HCT116 (cell line): Measurements from ENCODE around the gene XKR7. TPM values are rescaled to one million over a fixed set of nuclear protein-coding genes. Genes with fewer than 3 reads are reported as not detected.

Experiments used
- ATAC-seq: fragments of 200-7000 bp; cut with Tn5 transposase; 2 replicates; pipeline ENCODE4 v1.9.1; 2020; ENCODE audit warnings: mild to moderate bottlenecking, moderate library complexity
- BruUV-seq: library from RNA; stranded (reverse); fragments of 400-500 nt; replicated peaks from 2 replicates; lab custom pipeline; 2021; lab: Mats Ljungman, UMichigan
- CTCF ChIA-PET: fragments of 300-600 bp; sonication (Branson Sonifier 250); formaldehyde crosslinking; loops from one replicate; lab custom pipeline; 2021; ENCODE audit warnings: antibody characterized with exemption; lab: Charles Lee
- POLR2A ChIA-PET: fragments of 300-600, 350-600 bp; sonication (Branson Sonifier 250); formaldehyde crosslinking; loops from one replicate; lab custom pipeline; 2021; ENCODE audit warnings: antibody characterized with exemption; lab: Charles Lee
- RAD21 ChIA-PET, 2 experiments: fragments of 300-600 bp; sonication (Branson Sonifier 250); formaldehyde crosslinking; loops; one replicate each; lab custom pipeline; 2023; ENCODE audit warnings: low total read pairs in 2 of 2; ENCODE audit not compliant: uncharacterized antibody in 2 of 2, unreplicated experiment in 2 of 2, low non-redundant PET in 1 of 2; lab: Charles Lee
- DNase-seq: peaks from one replicate; pipeline ENCODE4 v3.0.0-alpha.2; 2010; ENCODE audit warnings: low read depth, low spot score
- H2AFZ ChIP-seq: fragments of 200-600 bp; shearing (Covaris generic), sonication (generic); 2 replicates; pipeline ENCODE4 v1.6.1; 2017; ENCODE audit warnings: low read depth, mixed run types, mixed read lengths, antibody characterized with exemption, low read length; ENCODE audit not compliant: poor library complexity, severe bottlenecking
- H3K27ac ChIP-seq: 2 replicates; pipeline ENCODE4 v1.5.1; 2012; ENCODE audit warnings: low read depth, low read length
- H3K27me3 ChIP-seq: fragments of 200-600 bp; sonication (generic); 2 replicates; pipeline ENCODE4 v1.6.1; 2016; ENCODE audit warnings: mixed run types, low read length, mixed read lengths; ENCODE audit not compliant: insufficient read depth
- H3K36me3 ChIP-seq, 2 experiments: fragments of 200-500 bp in 1 of 2; fragments of 200-600 bp in 1 of 2; sonication (Bioruptor generic) in 1 of 2; sonication (generic) in 1 of 2; 2 replicates each; pipeline versions ENCODE4 v1.5.1 to v1.6.1; 2014 to 2016; ENCODE audit warnings: low read length in 2 of 2, inconsistent platforms in 1 of 2, mixed read lengths in 1 of 2, mixed run types in 1 of 2; ENCODE audit not compliant: insufficient read depth in 2 of 2, control insufficient read depth in 1 of 2
- H3K4me1 ChIP-seq, 2 experiments: fragments of 200-600 bp in 1 of 2; sonication (generic) in 1 of 2; 2 replicates each; pipeline versions ENCODE4 v1.5.1 to v1.6.1; 2012 to 2017; ENCODE audit warnings: low read length in 2 of 2, inconsistent platforms in 1 of 2, mild to moderate bottlenecking in 1 of 2, mixed read lengths in 1 of 2, mixed run types in 1 of 2, moderate library complexity in 1 of 2; ENCODE audit not compliant: insufficient read depth in 2 of 2, control insufficient read depth in 1 of 2
- H3K4me2 ChIP-seq: fragments of 200-600 bp; sonication (generic); 2 replicates; pipeline ENCODE4 v1.6.1; 2017; ENCODE audit warnings: mixed run types, low read length, mixed read lengths
- H3K4me3 ChIP-seq, 2 experiments: fragments of 200-600 bp in 1 of 2; sonication (generic) in 1 of 2; replicated peaks in 1 of 2; 2 replicates each; pipeline ENCODE4 v1.5.1; 2011 to 2016; ENCODE audit warnings: low read length in 2 of 2, control low read depth in 1 of 2, low read depth in 1 of 2, mild to moderate bottlenecking in 1 of 2, mixed read lengths in 1 of 2, mixed run types in 1 of 2
- H3K79me2 ChIP-seq: fragments of 200-600 bp; sonication (generic); 2 replicates; pipeline ENCODE4 v1.6.1; 2017; ENCODE audit warnings: mild to moderate bottlenecking, mixed run types, low read length, moderate library complexity, mixed read lengths; ENCODE audit not compliant: insufficient read depth
- H3K9ac ChIP-seq: fragments of 200-600 bp; sonication (generic); 2 replicates; pipeline ENCODE4 v1.6.1; 2016; ENCODE audit warnings: low read length, mixed read lengths
- H3K9me2 ChIP-seq: fragments of 200-600 bp; sonication (generic), shearing (Covaris generic); 2 replicates; pipeline ENCODE4 v1.6.1; 2017; ENCODE audit warnings: mixed run types, mild to moderate bottlenecking, moderate library complexity; ENCODE audit not compliant: insufficient read depth
- H3K9me3 ChIP-seq, 2 experiments: fragments of 200-500 bp in 1 of 2; fragments of 200-600 bp in 1 of 2; sonication (Bioruptor generic) in 1 of 2; sonication (generic) in 1 of 2; 2 replicates each; pipeline ENCODE4 v1.6.1; 2014 to 2017; ENCODE audit warnings: low read length in 2 of 2, mixed read lengths in 2 of 2, inconsistent platforms in 1 of 2, low read depth in 1 of 2, mild to moderate bottlenecking in 1 of 2, mixed run types in 1 of 2, moderate library complexity in 1 of 2; ENCODE audit not compliant: control insufficient read depth in 1 of 2, insufficient read depth in 1 of 2
- H4K20me1 ChIP-seq: fragments of 200-600 bp; sonication (generic), shearing (Covaris generic); 2 replicates; pipeline ENCODE4 v1.6.1; 2017; ENCODE audit warnings: mixed run types, mild to moderate bottlenecking, moderate library complexity; ENCODE audit not compliant: insufficient read depth
- CBX3 ChIP-seq: IDR thresholded peaks from 2 replicates; pipeline ENCODE4 v1.6.1; 2012; ENCODE audit warnings: low read depth
- EGR1 ChIP-seq: IDR thresholded peaks from 2 replicates; pipeline ENCODE4 v1.6.1; 2012; ENCODE audit warnings: low read depth
- ELF1 ChIP-seq: IDR thresholded peaks from 2 replicates; pipeline ENCODE4 v1.6.1; 2012; ENCODE audit warnings: low read depth, borderline replicate concordance
- EZH2 ChIP-seq: fragments of 200-600 bp; sonication (generic); IDR thresholded peaks from 2 replicates; pipeline ENCODE4 v1.6.1; 2017; ENCODE audit warnings: antibody characterized with exemption, mixed run types
- EZH2phosphoT487 ChIP-seq: fragments of 200-600 bp; IDR thresholded peaks from 2 replicates; pipeline ENCODE4 v1.6.1; 2018; ENCODE audit warnings: antibody characterized with exemption, borderline replicate concordance
- FOSL1 ChIP-seq: IDR thresholded peaks from 2 replicates; pipeline ENCODE4 v1.6.1; 2012; ENCODE audit warnings: low read depth
- POLR2A ChIP-seq: IDR thresholded peaks from 2 replicates; pipeline ENCODE4 v1.7.0; 2011; ENCODE audit warnings: borderline replicate concordance; ENCODE audit not compliant: insufficient read depth, insufficient read length; ENCODE audit errors: extremely low read depth
- POLR2AphosphoS5 ChIP-seq: IDR thresholded peaks from 2 replicates; pipeline ENCODE4 v1.6.1; 2011; ENCODE audit warnings: mild to moderate bottlenecking, low read depth, low read length, moderate library complexity
- SIN3A ChIP-seq: IDR thresholded peaks from 2 replicates; pipeline ENCODE4 v1.6.1; 2012; ENCODE audit warnings: low read depth
- SP1 ChIP-seq: IDR thresholded peaks from 2 replicates; pipeline ENCODE4 v1.6.1; 2012; ENCODE audit warnings: low read depth
- YY1 ChIP-seq: IDR thresholded peaks from 2 replicates; pipeline ENCODE4 v1.6.1; 2011; ENCODE audit warnings: low read length, low read depth, moderate library complexity, mild to moderate bottlenecking; ENCODE audit not compliant: insufficient replicate concordance; ENCODE audit errors: extremely low read depth
- ZFX ChIP-seq: fragments of 450-650 bp; IDR thresholded peaks from 2 replicates; pipeline ENCODE4 v1.6.1; 2017
- ZNF274 ChIP-seq: fragments of 200-500 bp; sonication (Bioruptor generic); IDR thresholded peaks from 2 replicates; pipeline ENCODE4 v1.6.1; 2014; ENCODE audit warnings: mild to moderate bottlenecking, low read depth, low read length, inconsistent platforms
- intact Hi-C: fragments of 100-400 bp; cut with micrococcal nuclease; formaldehyde crosslinking; loops from 2 replicates; pipeline ENCODE4 v1.10.0; 2022
- total RNA-seq: library from RNA; stranded (reverse); gene quantifications from one replicate; pipeline ENCODE4 v1.2.1, GENCODE V29; 2021; ENCODE audit not compliant: unreplicated experiment
- TF ChIP-seq, protein P1 (sequence below): IDR thresholded peaks from 2 replicates; pipeline ENCODE4 v1.6.1; 2012
- TF ChIP-seq, protein P2 (sequence below): IDR thresholded peaks from 2 replicates; pipeline ENCODE4 v1.6.1; 2012; ENCODE audit warnings: low read depth
- TF ChIP-seq, protein P3 (sequence below): IDR thresholded peaks from 2 replicates; pipeline ENCODE4 v1.6.1; 2012
- TF ChIP-seq, protein P4 (sequence below), 3 experiments: fragments of 200-600 bp in 1 of 3; sonication (generic) in 1 of 3; IDR thresholded peaks in 2 of 3; conservative IDR thresholded peaks in 1 of 3; 2 replicates each; pipeline ENCODE4 v1.5.1; 2012 to 2017; ENCODE audit warnings: low read depth in 2 of 3, low read length in 2 of 3, antibody characterized with exemption in 1 of 3, borderline replicate concordance in 1 of 3, control low read depth in 1 of 3, mild to moderate bottlenecking in 1 of 3, mixed read lengths in 1 of 3, mixed run types in 1 of 3, moderate library complexity in 1 of 3; ENCODE audit not compliant: insufficient read depth in 1 of 3

XKR7 gene
- total RNA-seq, 1 experiment from 2014 or later = not detected

DNA sequence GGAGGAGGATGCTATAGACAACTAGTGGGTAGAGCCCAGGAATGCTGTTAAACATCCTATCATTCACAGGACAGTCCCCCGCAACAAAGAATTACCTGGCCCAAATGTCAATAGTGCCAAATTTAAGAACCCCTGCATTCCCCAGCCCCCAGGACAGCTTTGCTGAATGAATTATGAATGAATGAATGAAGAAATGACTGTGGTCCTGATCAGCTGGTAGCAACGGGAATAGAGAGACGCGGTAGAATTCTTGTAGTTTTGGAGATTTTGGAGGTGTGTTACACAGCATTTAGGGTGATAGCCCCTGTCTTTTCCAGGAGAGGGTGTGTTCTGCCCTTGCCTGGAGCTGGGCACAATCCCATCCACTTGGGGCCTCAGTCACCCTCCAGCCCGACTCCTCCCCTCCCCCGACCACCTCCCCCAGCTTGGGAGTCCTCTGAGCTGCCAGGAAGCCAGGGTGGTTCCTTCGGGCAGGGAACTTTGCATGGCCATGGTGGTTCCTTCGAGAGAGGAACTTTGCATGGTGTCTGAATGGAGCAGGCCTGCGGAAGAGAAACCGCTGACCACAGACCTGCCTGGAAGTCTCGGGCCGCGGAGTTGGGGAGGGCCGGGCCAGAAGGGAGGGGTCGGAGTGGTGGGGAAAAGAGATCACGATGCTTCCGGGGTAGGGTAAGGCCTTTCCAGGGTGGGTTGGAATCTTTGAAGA is 83.1 kb downstream of the XKR7 start (continued):
- TF ChIP-seq ZNF274 (no peak), EZH2 (no peak), POLR2AphosphoS5 (no peak)
- TF ChIP-seq, protein P1, sequence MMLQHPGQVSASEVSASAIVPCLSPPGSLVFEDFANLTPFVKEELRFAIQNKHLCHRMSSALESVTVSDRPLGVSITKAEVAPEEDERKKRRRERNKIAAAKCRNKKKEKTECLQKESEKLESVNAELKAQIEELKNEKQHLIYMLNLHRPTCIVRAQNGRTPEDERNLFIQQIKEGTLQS = no peak
- TF ChIP-seq, protein P2, sequence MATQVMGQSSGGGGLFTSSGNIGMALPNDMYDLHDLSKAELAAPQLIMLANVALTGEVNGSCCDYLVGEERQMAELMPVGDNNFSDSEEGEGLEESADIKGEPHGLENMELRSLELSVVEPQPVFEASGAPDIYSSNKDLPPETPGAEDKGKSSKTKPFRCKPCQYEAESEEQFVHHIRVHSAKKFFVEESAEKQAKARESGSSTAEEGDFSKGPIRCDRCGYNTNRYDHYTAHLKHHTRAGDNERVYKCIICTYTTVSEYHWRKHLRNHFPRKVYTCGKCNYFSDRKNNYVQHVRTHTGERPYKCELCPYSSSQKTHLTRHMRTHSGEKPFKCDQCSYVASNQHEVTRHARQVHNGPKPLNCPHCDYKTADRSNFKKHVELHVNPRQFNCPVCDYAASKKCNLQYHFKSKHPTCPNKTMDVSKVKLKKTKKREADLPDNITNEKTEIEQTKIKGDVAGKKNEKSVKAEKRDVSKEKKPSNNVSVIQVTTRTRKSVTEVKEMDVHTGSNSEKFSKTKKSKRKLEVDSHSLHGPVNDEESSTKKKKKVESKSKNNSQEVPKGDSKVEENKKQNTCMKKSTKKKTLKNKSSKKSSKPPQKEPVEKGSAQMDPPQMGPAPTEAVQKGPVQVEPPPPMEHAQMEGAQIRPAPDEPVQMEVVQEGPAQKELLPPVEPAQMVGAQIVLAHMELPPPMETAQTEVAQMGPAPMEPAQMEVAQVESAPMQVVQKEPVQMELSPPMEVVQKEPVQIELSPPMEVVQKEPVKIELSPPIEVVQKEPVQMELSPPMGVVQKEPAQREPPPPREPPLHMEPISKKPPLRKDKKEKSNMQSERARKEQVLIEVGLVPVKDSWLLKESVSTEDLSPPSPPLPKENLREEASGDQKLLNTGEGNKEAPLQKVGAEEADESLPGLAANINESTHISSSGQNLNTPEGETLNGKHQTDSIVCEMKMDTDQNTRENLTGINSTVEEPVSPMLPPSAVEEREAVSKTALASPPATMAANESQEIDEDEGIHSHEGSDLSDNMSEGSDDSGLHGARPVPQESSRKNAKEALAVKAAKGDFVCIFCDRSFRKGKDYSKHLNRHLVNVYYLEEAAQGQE = no peak

DNA sequence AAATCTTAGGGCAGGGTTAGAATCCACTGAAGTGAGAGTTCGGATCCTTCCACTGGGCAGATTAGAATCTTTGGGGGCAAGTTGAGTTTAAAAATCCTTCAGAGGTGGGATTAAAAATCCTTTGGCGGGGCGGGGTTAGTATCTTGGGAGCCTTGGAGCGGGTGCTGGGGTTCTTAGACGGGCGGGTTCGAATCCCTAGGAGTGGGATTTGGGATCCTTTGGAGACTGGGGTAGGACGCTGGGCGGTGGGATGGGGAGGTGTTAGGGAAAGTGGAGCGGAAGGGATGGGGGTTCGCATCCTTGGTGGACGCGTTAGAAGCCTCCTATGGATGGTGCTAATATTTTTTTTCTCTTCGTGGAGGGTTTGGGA is 83.8 kb downstream of the XKR7 start:
- no peaks in the 10 kb centered on the region for H4K20me1 ChIP-seq
- CTCF ChIA-PET = no interaction called here
- intact Hi-C loops = no loop called here
- no peaks in the 10 kb centered on the region for H3K9me3 ChIP-seq
- no peaks in the 10 kb centered on the region for H3K9me2 ChIP-seq
- BruUV-seq = no TSS peak
- DNase-seq (no peak), ATAC-seq (no peak)
- POLR2A ChIA-PET = no interaction called here
- H3K27me3 ChIP-seq = peaks cover 2% of the 10 kb centered on the region; the same call in 1 of the 2 replicates
- H3K36me3 ChIP-seq = no peaks in the 10 kb centered on the region
- RAD21 ChIA-PET = no interaction called here
- no peaks in the 10 kb centered on the region for H3K4me1 ChIP-seq
- no peak overlapping the region for H2AFZ ChIP-seq
- H3K79me2 ChIP-seq = no peaks in the 10 kb centered on the region
- no peak overlapping the region for H3K4me3 ChIP-seq
- H3K27ac ChIP-seq = no peak overlapping the region
- no peak overlapping the region for H3K9ac ChIP-seq
- H3K4me2 ChIP-seq = no peak overlapping the region
- TF ChIP-seq EGR1 (no peak), SIN3A (no peak), ZFX (no peak), FOSL1 (no peak), YY1 (no peak), EZH2phosphoT487 (no peak), EZH2 (no peak), CBX3 (no peak), POLR2AphosphoS5 (no peak), ELF1 (no peak), SP1 (no peak), POLR2A (no peak)
- TF ChIP-seq, protein P3, sequence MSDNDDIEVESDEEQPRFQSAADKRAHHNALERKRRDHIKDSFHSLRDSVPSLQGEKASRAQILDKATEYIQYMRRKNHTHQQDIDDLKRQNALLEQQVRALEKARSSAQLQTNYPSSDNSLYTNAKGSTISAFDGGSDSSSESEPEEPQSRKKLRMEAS = no peak
- TF ChIP-seq, protein P4, sequence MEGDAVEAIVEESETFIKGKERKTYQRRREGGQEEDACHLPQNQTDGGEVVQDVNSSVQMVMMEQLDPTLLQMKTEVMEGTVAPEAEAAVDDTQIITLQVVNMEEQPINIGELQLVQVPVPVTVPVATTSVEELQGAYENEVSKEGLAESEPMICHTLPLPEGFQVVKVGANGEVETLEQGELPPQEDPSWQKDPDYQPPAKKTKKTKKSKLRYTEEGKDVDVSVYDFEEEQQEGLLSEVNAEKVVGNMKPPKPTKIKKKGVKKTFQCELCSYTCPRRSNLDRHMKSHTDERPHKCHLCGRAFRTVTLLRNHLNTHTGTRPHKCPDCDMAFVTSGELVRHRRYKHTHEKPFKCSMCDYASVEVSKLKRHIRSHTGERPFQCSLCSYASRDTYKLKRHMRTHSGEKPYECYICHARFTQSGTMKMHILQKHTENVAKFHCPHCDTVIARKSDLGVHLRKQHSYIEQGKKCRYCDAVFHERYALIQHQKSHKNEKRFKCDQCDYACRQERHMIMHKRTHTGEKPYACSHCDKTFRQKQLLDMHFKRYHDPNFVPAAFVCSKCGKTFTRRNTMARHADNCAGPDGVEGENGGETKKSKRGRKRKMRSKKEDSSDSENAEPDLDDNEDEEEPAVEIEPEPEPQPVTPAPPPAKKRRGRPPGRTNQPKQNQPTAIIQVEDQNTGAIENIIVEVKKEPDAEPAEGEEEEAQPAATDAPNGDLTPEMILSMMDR (IDR thresholded peaks at IDR 0.05 in 2 of 3, conservative IDR thresholded peaks at IDR 0.05 in 1 of 3; ENCODE audit: borderline replicate concordance in 1 of 3, insufficient read depth in 1 of 3, low read depth in 2 of 3, low read length in 2 of 3) = no peak
